ENCODE measurements around the gene AIP.

GRCh38 chr11:67472882-67473281, 9.9 kb upstream of the AIP start:
- TF ChIP-seq CTCF (IDR thresholded peaks at IDR 0.05), result no peak
- TF ChIP-seq POLR2A (IDR thresholded peaks at IDR 0.05), result no peak
- no peak for TF ChIP-seq POLR2AphosphoS5 (IDR thresholded peaks at IDR 0.05)
